GM12878 (cell line): Measurements from ENCODE around the gene TLR10. TPM values are rescaled to one million over a fixed set of nuclear protein-coding genes. Genes with fewer than 3 reads are reported as not detected.

Source experiments
- ATF3 ChIP-seq: IDR thresholded peaks from 2 replicates; pipeline ENCODE4 v1.6.1; 2011; ENCODE audit warnings: low read depth, mild to moderate bottlenecking, low read length, moderate library complexity, borderline replicate concordance; ENCODE audit errors: extremely low read depth
- ATF7 ChIP-seq: fragments of 450-650 bp; IDR thresholded peaks from 2 replicates; pipeline ENCODE4 v1.6.1; 2016; ENCODE audit warnings: low read depth, mild to moderate bottlenecking
- CBX5 ChIP-seq: sonication (generic); IDR thresholded peaks from 2 replicates; pipeline ENCODE4 v1.6.1; 2016; ENCODE audit warnings: low read depth, moderate library complexity, mild to moderate bottlenecking, inconsistent platforms
- CUX1 ChIP-seq: IDR thresholded peaks from 2 replicates; pipeline ENCODE4 v1.6.1; 2012; ENCODE audit warnings: improper control_type of control experiment, low read depth, low read length; ENCODE audit not compliant: insufficient replicate concordance
- IKZF2 ChIP-seq, 2 experiments: fragments of 450-650 bp; IDR thresholded peaks; 2 replicates each; pipeline ENCODE4 v1.6.1; 2017; ENCODE audit warnings: mild to moderate bottlenecking in 2 of 2, moderate library complexity in 2 of 2
- IRF5 ChIP-seq: fragments of 450-650 bp; IDR thresholded peaks from 2 replicates; pipeline ENCODE4 v1.6.1; 2017; ENCODE audit warnings: borderline replicate concordance
- MEF2B ChIP-seq: fragments of 450-650 bp; IDR thresholded peaks from 2 replicates; pipeline ENCODE4 v1.6.1; 2018; ENCODE audit warnings: mild to moderate bottlenecking, moderate library complexity; ENCODE audit not compliant: partially characterized antibody, poor library complexity, severe bottlenecking
- POLR2AphosphoS2 ChIP-seq: IDR thresholded peaks from 2 replicates; pipeline ENCODE4 v1.6.1; 2011; ENCODE audit warnings: low read depth, mild to moderate bottlenecking, low read length, improper control_type of control experiment, moderate library complexity
- RAD51 ChIP-seq: fragments of 450-650 bp; IDR thresholded peaks from 2 replicates; pipeline ENCODE4 v1.6.1; 2016; ENCODE audit warnings: moderate library complexity, mild to moderate bottlenecking, inconsistent platforms
- SREBF1 ChIP-seq: IDR thresholded peaks from 2 replicates; pipeline ENCODE4 v1.6.1; 2012; ENCODE audit warnings: mild to moderate bottlenecking, low read length
- TAF1 ChIP-seq: IDR thresholded peaks from 2 replicates; pipeline ENCODE4 v1.6.1; 2011; ENCODE audit warnings: mild to moderate bottlenecking, low read depth, low read length, borderline replicate concordance
- ZBTB11 ChIP-seq: fragments of 450-650 bp; formaldehyde crosslinking; IDR thresholded peaks from 2 replicates; pipeline ENCODE4 v1.5.0; 2022; ENCODE audit warnings: mild to moderate bottlenecking, missing genetic modification characterization
- ZNF687 ChIP-seq: fragments of 450-650 bp; IDR thresholded peaks from 2 replicates; pipeline ENCODE4 v1.6.1; 2017; ENCODE audit warnings: mild to moderate bottlenecking, moderate library complexity
- polyA plus RNA-seq, 11 experiments: library from polyadenylated mRNA; depleted of rRNA in 4 of 11; unstranded in 6 of 11; stranded (reverse) in 5 of 11; fragments of >200 nt; fragmentation: Nextera tagmentation in 4 of 11; fragmentation: Illumina TruSeq in 1 of 11; extraction: Ambion mirVana in 4 of 11; extraction: Trizol in 1 of 11; gene quantifications; 1 replicate in 1 of 11; 2 replicates in 10 of 11; pipeline versions ENCODE4 v1.2.1 to v1.2.3, GENCODE V29; 2011 to 2016; ENCODE audit warnings: inconsistent platforms in 2 of 11, missing spikeins in 2 of 11, low read depth in 1 of 11
- total RNA-seq, 4 experiments: library from RNA; depleted of rRNA in 3 of 4; stranded (reverse); fragments of >200 nt in 3 of 4; fragmentation: Illumina TruSeq in 1 of 4; extraction: Trizol in 1 of 4; gene quantifications; 2 replicates each; pipeline versions ENCODE4 v1.2.1 to v1.2.3, GENCODE V29; 2013 to 2021

The TLR10 gene
- total and polyA plus RNA-seq, 10 of the 15 experiments (the other 5 are each of a cell fraction or from before 2014, with no cell fraction given) = 31.5 to 149 (median 64.9) TPM

GRCh38 chr4:38803833-38804653 lies 21.3 kb upstream of the TLR10 start (continued):
- TF ChIP-seq IRF5 = no peak
- TF ChIP-seq IKZF2 (IDR thresholded peaks at IDR 0.05) = peak; percentile 55 to 80
- peak; percentile 76 for TF ChIP-seq CBX5
- TF ChIP-seq MEF2B = peak; percentile 99
- TF ChIP-seq ZBTB11 = no peak
- TF ChIP-seq RAD51 = peak; percentile 14; the same call in 1 of the 2 replicates
- no peak for TF ChIP-seq SREBF1
- peak; percentile 85 for TF ChIP-seq ATF7
- TF ChIP-seq POLR2AphosphoS2 = peak; percentile 48; the same call in 1 of the 2 replicates
- TF ChIP-seq CUX1 = peak; percentile 98
- peak; percentile 59; the same call in 1 of the 2 replicates for TF ChIP-seq TAF1
- peak; percentile 76 for TF ChIP-seq ZNF687
- no peak for TF ChIP-seq ATF3
